Stimulated activated naive CD8-positive, alpha-beta T cell treated with anti-CD3 and anti-CD28 coated beads, Interleukin-15, Interleukin-2, amounts not matched to agents 100 U/mL and 50 U/mL, for 24 hours (primary cell): ENCODE data around the gene ATP10D.
A peak's percentile ranks its signal among the peaks of the same experiment; 100 is the strongest.
"Not testable (repeated sequence)": the region's sequence is repeated elsewhere in the genome, so short reads cannot be mapped to it uniquely, and the experiment has no call there.

Experiments used
- ATAC-seq: fragments of 150-1000 bp; cut with Tn5 transposase; one replicate; pipeline ENCODE4 v1.10.0; 2021
- DNase-seq: peaks from one replicate; pipeline ENCODE4 v3.0.0; 2021

The ATP10D gene

GRCh38 chr4:47485047-47485692 lies at the start of gene ATP10D:
Gene ATP10D (plus strand): TSS chr4:47485275. CDS start chr4:47512541, 27,266 bp downstream.
- peak; percentile 99 for ATAC-seq
- peak; percentile 90 for DNase-seq

- ATAC-seq (no peak), DNase-seq (no peak)
Measured at GRCh38 chr4:47442980-47443379, 42.1 kb upstream of the ATP10D start.

- no peak for DNase-seq
- ATAC-seq, result no peak
Measured at GRCh38 chr4:47444031-47444430, 41.0 kb upstream of the ATP10D start.

GRCh38 chr4:47451657-47452056 lies 33.4 kb upstream of the ATP10D start:
- DNase-seq (no peak), ATAC-seq (no peak)

GRCh38 chr4:47462799-47463234 lies 22.3 kb upstream of the ATP10D start:
- DNase-seq, result no peak
- peak; percentile 8 for ATAC-seq

GRCh38 chr4:47463235-47463956 lies 21.7 kb upstream of the ATP10D start, which contains the start of gene COMMD8:
Gene COMMD8 (minus strand): TSS chr4:47463702. CDS start chr4:47463651, 51 bp downstream.
- DNase-seq (peak; percentile 96), ATAC-seq (peak; percentile 96)

GRCh38 chr4:47465004-47465403 lies 20.1 kb upstream of the ATP10D start:
- no peak for DNase-seq
- no peak for ATAC-seq

GRCh38 chr4:47466056-47466785 lies 18.9 kb upstream of the ATP10D start:
- DNase-seq (no peak), ATAC-seq (no peak)

GRCh38 chr4:47468706-47469365 lies 16.2 kb upstream of the ATP10D start:
- DNase-seq, result no peak
- no peak for ATAC-seq

- no peak for ATAC-seq
Measured at GRCh38 chr4:47469951-47470350, 15.1 kb upstream of the ATP10D start.

GRCh38 chr4:47471064-47471463 lies 14.0 kb upstream of the ATP10D start:
- no peak for DNase-seq
- no peak for ATAC-seq

More at GRCh38 chr4:47469951-47470350, 15.1 kb upstream of the ATP10D start:
- no peak for DNase-seq

GRCh38 chr4:47471591-47471990 lies 13.5 kb upstream of the ATP10D start:
- DNase-seq, result no peak
- ATAC-seq, result no peak

GRCh38 chr4:47473141-47473750 lies 11.8 kb upstream of the ATP10D start:
- DNase-seq (no peak), ATAC-seq (no peak)

GRCh38 chr4:47474799-47475198 lies 10.3 kb upstream of the ATP10D start:
- DNase-seq (no peak), ATAC-seq (no peak)

- no peak for ATAC-seq
- no peak for DNase-seq
Measured at GRCh38 chr4:47475411-47475810, 9.7 kb upstream of the ATP10D start.

- no peak for DNase-seq
Measured at GRCh38 chr4:47478804-47479203, 6.3 kb upstream of the ATP10D start.

GRCh38 chr4:47482326-47482725 lies 2.7 kb upstream of the ATP10D start:
- ATAC-seq (no peak), DNase-seq (no peak)

More at GRCh38 chr4:47478804-47479203, 6.3 kb upstream of the ATP10D start:
- ATAC-seq, result no peak

- ATAC-seq, result no peak
- no peak for DNase-seq
Measured at GRCh38 chr4:47483745-47484144, 1.3 kb upstream of the ATP10D start.

GRCh38 chr4:47484168-47484567 lies 907 bp upstream of the ATP10D start:
- DNase-seq, result no peak
- no peak for ATAC-seq

GRCh38 chr4:47485768-47486167 lies 693 bp downstream of the ATP10D start:
- DNase-seq (no peak), ATAC-seq (no peak)

GRCh38 chr4:47486231-47486673 lies 1.2 kb downstream of the ATP10D start:
- DNase-seq (no peak), ATAC-seq (no peak)

- not testable (repeated sequence) for DNase-seq, ATAC-seq
Measured at GRCh38 chr4:47486727-47487126, 1.7 kb downstream of the ATP10D start.
